H7 (cell line): ENCODE results near the gene GLRA1. TPM values are rescaled to one million over a fixed set of nuclear protein-coding genes. Genes with fewer than 3 reads are reported as not detected.

Source experiments
- DNase-seq: peaks from one replicate; pipeline ENCODE4 v3.0.0; 2012
- H3K27me3 ChIP-seq: 2 replicates; pipeline ENCODE4 v1.6.0; 2011; ENCODE audit warnings: mild to moderate bottlenecking, low read length; ENCODE audit not compliant: control insufficient read depth, insufficient read depth
- H3K36me3 ChIP-seq: replicated peaks from 2 replicates; pipeline ENCODE4 v1.5.1; 2011; ENCODE audit warnings: low read length; ENCODE audit not compliant: control insufficient read depth, insufficient read depth
- H3K4me3 ChIP-seq: 2 replicates; pipeline ENCODE4 v1.5.1; 2011; ENCODE audit warnings: low read depth, mild to moderate bottlenecking, control low read depth, low read length, moderate library complexity; ENCODE audit not compliant: insufficient read depth
- total RNA-seq: library from RNA; depleted of rRNA; stranded (reverse); fragments of >200 nt; shearing (Covaris generic); gene quantifications from 2 replicates; pipeline ENCODE4 v1.2.3, GENCODE V29; 2014

The GLRA1 gene
- total RNA-seq, 1 experiment from 2014 or later: not detected

- Histone ChIP-seq H3K27me3 (no peaks in the 10 kb centered on the region), H3K4me3 (no peak overlapping the region), H3K36me3 (no peaks in the 10 kb centered on the region)
- DNase-seq: no peak
These were observed 13.2 kb upstream of the GLRA1 start for GRCh38 chr5:151937851-151938250.

DNA sequence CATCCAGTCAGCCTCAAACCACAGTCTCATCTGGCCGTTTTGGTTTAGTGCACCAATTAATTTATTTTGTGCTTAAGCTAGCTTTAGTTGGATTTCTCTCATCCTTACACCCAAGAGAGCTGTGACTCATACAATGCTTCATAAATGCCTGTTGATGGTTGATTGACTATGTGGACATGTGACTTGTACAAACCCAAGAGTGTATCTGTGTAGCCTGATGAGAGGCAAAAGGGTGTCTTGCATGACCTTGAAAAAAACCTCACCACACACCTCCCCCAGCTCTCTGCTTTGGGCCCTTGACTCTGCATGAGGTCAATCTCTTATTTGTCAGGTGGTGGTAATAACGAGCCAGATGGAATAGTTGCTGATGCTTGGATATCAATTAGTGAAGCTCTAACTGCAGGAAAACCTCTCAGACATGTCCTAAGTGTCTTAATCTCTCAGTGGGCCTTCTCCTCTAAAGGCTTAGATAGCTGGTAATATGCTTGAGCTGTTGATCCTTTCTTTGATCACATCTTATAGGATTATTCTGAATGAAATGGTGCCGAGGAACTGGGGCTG lies 10.6 kb upstream of the GLRA1 start:
- Histone ChIP-seq H3K27me3 (no peaks in the 10 kb centered on the region), H3K4me3 (no peak overlapping the region), H3K36me3 (no peaks in the 10 kb centered on the region)
- DNase-seq: no peak

DNA sequence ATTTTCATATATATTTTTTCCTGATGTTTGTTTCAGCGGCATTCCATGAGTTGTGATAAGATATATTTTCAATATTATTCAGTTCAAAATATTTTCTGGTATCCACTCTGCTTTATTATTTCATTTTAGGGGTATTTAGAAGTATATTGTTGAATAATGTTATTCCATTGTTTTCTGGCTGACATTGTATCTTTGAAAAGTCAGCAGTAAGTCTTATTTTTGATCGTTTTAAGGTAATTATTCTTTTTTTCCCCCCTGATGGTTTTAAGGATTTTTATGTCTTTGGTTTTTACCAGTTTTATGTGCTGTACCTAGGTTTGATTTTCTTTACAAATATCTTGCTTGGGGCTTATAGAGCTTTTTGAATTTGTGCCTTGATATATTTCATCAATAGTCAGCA lies 6.6 kb upstream of the GLRA1 start:
- DNase-seq: no peak
- Histone ChIP-seq H3K36me3 (no peaks in the 10 kb centered on the region), H3K27me3 (no peaks in the 10 kb centered on the region), H3K4me3 (no peak overlapping the region)

DNA sequence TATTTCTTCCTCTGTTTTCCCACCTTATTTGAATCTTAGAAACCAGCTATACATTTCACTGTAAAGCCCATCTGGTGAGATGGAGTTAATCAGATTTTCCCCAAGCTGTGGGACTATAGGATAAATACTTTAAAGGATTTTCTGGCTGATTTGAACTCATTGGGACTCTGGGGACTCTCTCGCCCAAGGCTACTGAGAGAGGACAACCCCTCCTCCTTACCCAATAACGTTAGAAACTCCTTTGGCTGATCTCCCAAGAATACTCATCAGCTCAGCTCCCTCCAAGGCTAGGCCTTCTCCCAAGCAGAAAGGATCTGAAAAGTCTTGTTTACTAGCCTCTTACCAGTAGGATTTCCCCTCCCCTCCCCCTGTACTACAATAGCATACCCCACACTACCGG lies 1.5 kb upstream of the GLRA1 start:
- DNase-seq: no peak
- no peak overlapping the region for H3K4me3 ChIP-seq
- no peaks in the 10 kb centered on the region for H3K36me3 ChIP-seq
- H3K27me3 ChIP-seq: peaks cover 13% of the 10 kb centered on the region

GRCh38 chr5:151925340-151925739 lies 689 bp upstream of the GLRA1 start:
- DNase-seq: peak; percentile 71
- peaks cover 13% of the 10 kb centered on the region for H3K27me3 ChIP-seq
- H3K4me3 ChIP-seq: peak overlapping the region; percentile 15; the same call in 1 of the 2 replicates
- no peaks in the 10 kb centered on the region for H3K36me3 ChIP-seq

DNA sequence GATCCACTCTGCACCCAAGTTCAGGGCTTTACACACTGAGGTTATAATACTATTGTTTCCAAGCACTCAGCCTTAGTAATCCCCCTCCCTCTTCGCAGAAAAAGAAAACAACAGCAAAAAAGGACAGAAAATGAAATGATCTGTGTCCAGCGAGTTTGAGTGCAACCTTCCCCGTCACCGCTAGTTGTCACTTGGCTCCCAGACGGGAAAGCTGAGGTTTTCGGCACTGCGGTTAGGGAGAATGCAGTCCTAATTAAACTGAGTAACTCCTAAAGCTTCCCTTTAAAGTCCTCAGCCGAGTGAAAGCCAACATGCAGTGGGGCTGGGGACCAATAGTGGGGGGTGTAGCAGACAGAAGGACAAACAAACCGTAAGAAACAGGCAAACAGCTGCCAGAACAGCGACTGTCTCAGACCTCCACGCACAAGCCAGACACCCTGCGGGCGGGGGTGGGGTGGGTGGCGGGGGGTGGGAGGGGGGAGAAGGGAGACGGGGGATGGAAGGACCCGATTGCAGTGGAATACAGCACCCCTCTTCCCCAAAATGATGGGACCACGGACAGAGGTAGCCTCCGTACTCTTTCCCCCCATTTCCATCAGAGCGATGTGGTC lies 680 bp downstream of the GLRA1 start:
- peak; percentile 62 for DNase-seq
- no peak overlapping the region for H3K4me3 ChIP-seq
- peaks cover 13% of the 10 kb centered on the region for H3K27me3 ChIP-seq
- no peaks in the 10 kb centered on the region for H3K36me3 ChIP-seq

- Histone ChIP-seq H3K36me3 (no peaks in the 10 kb centered on the region), H3K4me3 (no peak overlapping the region), H3K27me3 (peaks cover 15% of the 10 kb centered on the region)
- no peak for DNase-seq
These were observed 2.7 kb downstream of the GLRA1 start for GRCh38 chr5:151921916-151922315.

DNA sequence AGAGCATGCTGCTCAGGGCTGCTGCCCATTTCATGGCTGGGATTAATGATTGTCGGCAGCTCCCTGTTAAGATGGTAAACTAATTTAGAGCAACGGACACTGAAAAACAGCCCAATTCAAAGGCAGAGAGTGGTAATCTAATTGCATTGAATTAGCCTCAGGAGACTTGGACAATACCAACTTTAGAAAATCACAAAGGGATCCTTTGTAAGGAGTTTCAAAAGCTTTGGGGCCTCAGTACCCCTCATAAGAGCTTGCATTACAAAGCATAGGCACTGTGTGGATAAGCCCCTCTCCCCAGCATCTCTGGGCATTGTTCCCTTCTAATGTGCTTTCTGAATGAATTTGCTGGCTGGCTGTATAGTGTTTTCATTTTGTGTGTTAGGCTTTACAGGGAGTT lies 6.7 kb downstream of the GLRA1 start:
- peaks cover 4% of the 10 kb centered on the region for H3K27me3 ChIP-seq
- no peak overlapping the region for H3K4me3 ChIP-seq
- no peaks in the 10 kb centered on the region for H3K36me3 ChIP-seq
- peak; percentile 14 for DNase-seq

- peaks cover 3% of the 10 kb centered on the region; the same call in 1 of the 2 replicates for H3K27me3 ChIP-seq
- no peak overlapping the region for H3K4me3 ChIP-seq
- H3K36me3 ChIP-seq: no peaks in the 10 kb centered on the region
- DNase-seq: no peak
These were observed 11.2 kb downstream of the GLRA1 start for GRCh38 chr5:151913425-151913824.

DNA sequence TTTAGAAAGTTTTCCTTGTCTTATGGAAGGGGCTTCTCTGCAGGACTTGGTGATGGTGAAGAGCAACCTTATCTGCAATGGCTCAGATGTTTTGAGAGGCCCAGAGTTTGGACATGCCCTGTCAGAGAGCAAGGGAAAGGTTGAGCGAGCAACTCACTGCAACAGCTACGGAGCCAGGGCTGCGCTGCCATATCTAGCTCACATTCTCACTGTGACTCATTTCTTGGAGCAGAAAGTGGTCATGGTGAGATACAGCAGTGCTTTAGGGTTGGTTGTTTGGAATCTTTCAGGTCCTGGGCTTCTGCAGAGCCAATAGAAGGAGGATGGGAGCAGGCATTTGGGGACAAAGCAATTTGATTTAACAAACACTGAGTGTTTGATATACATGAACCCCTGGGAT lies 12.3 kb downstream of the GLRA1 start:
- no peak for DNase-seq
- H3K4me3 ChIP-seq: no peak overlapping the region
- H3K36me3 ChIP-seq: no peaks in the 10 kb centered on the region
- H3K27me3 ChIP-seq: peaks cover 10% of the 10 kb centered on the region; the same call in 1 of the 2 replicates

- Histone ChIP-seq H3K27me3 (peaks cover 14% of the 10 kb centered on the region; the same call in 1 of the 2 replicates), H3K4me3 (no peak overlapping the region), H3K36me3 (no peaks in the 10 kb centered on the region)
- no peak for DNase-seq
These were observed 13.6 kb downstream of the GLRA1 start for GRCh38 chr5:151911011-151911410.

- Histone ChIP-seq H3K27me3 (peaks cover 25% of the 10 kb centered on the region), H3K4me3 (no peak overlapping the region)
- DNase-seq: no peak
These were observed 15.0 kb downstream of the GLRA1 start for GRCh38 chr5:151909628-151910027.

GRCh38 chr5:151906246-151906645 lies 18.4 kb downstream of the GLRA1 start:
- no peak for DNase-seq
- Histone ChIP-seq H3K4me3 (no peak overlapping the region), H3K27me3 (peaks cover 53% of the 10 kb centered on the region), H3K36me3 (no peaks in the 10 kb centered on the region)

More at GRCh38 chr5:151909628-151910027, 15.0 kb downstream of the GLRA1 start:
- H3K36me3 ChIP-seq: no peaks in the 10 kb centered on the region

DNA sequence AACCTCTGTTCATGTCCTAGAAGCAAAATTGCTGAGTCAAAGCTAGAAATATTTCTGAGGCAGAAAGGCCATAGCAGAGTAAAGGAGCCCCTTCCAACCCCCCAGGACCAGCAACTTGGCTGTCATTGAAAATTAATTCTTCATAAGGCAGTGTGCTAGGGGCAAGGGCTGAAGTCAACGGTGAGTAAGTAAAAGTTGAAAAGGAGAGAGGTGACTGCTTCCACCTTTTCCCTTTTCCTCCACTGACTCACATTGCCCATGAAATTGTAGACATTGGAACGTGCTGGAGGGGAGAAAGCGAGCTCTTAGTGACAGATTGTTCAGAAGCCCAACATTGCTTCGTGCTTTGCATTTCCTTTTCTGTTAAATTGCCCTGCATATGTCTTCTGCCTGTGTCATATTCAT lies 19.1 kb downstream of the GLRA1 start:
- no peak overlapping the region for H3K4me3 ChIP-seq
- DNase-seq: no peak
- no peaks in the 10 kb centered on the region for H3K36me3 ChIP-seq
- peaks cover 60% of the 10 kb centered on the region for H3K27me3 ChIP-seq

DNA sequence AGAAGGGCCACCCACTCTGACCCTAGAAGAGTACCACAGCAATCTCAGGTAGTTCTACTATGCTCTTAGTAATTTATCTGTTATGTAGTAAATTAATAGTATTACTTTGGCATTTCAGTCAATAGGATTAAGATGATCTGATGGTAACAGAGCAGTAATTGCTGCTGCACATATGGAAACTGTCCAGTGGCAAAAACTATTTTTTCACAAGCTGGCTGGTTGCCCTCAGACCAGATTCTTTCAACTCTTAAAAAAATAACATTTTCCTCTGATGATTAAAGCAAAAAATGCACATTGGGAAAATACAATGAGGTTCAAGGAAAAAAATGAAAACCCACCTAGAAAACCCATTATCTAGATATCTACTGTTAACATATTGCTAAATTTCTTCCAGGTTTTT lies 19.7 kb downstream of the GLRA1 start:
- DNase-seq: no peak
- Histone ChIP-seq H3K27me3 (peaks cover 66% of the 10 kb centered on the region), H3K4me3 (no peak overlapping the region), H3K36me3 (no peaks in the 10 kb centered on the region)
